Measurements from ENCODE around the gene ZNF234.

GRCh38 chr19:44202974-44203373 lies 61.6 kb downstream of the ZNF234 start:
- TF ChIP-seq CTCF (IDR thresholded peaks at IDR 0.05; ENCODE audit: low read length) (no peak), EZH2 (IDR thresholded peaks at IDR 0.05; ENCODE audit: borderline replicate concordance, low read length) (no peak)
